ENCODE data around the gene SLC22A13.

GRCh38 chr3:38314112-38314763, 48.6 kb downstream of the SLC22A13 start:
- TF ChIP-seq ZBTB4 (CRISPR knock-in tag; IDR thresholded peaks at IDR 0.05) (no peak), SMAD1 (IDR thresholded peaks at IDR 0.05; ENCODE audit: low read depth, partially characterized antibody) (no peak), POU2F2 (IDR thresholded peaks at IDR 0.05; ENCODE audit: borderline replicate concordance, low read depth, low read length) (no peak), CTCF (IDR thresholded peaks at IDR 0.05 in 2 of 3, conservative IDR thresholded peaks at IDR 0.05 in 1 of 3; ENCODE audit: control insufficient read depth in 2 of 3, extremely low read depth in 1 of 3, insufficient read depth in 1 of 3, low read depth in 3 of 3, low read length in 3 of 3) (no peak), RCOR1 (conservative IDR thresholded peaks at IDR 0.05; ENCODE audit: low read depth, low read length) (no peak), MEF2A (IDR thresholded peaks at IDR 0.05; ENCODE audit: insufficient read depth, low read depth, low read length) (no peak), RELA (IDR thresholded peaks at IDR 0.05; ENCODE audit: borderline replicate concordance, partially characterized antibody) (no peak), IRF3 (IDR thresholded peaks at IDR 0.05) (no peak), SMC3 (IDR thresholded peaks at IDR 0.05; ENCODE audit: borderline replicate concordance, low read length) (no peak), KDM1A (IDR thresholded peaks at IDR 0.05; ENCODE audit: borderline replicate concordance) (no peak)
